HepG2 (cell line): ENCODE measurements around the gene TSEN54. TPM values are rescaled to one million over a fixed set of nuclear protein-coding genes. Genes with fewer than 3 reads are reported as not detected.
A peak's percentile ranks its signal among the peaks of the same experiment; 100 is the strongest.

Experiments used
- ATAC-seq: fragments of 200-7000 bp; cut with Tn5 transposase; 3 replicates; pipeline ENCODE4 v1.9.1; 2020; ENCODE audit warnings: mild to moderate bottlenecking, moderate library complexity
- BruUV-seq: library from RNA; stranded (reverse); fragments of 400-500 nt; replicated peaks from 2 replicates; lab custom pipeline; 2021; lab: Mats Ljungman, UMichigan
- CTCF ChIA-PET: fragments of 300-600 bp; formaldehyde crosslinking; extraction: SDS; loops from one replicate; lab custom pipeline; 2021; ENCODE audit warnings: low total read pairs, inconsistent platforms, low intra/inter-chr PET ratio; lab: Yijun Ruan, JAX
- POLR2A ChIA-PET: fragments of 350-600 bp; sonication (Branson Sonifier 250); formaldehyde crosslinking; loops from one replicate; lab custom pipeline; 2020; ENCODE audit warnings: antibody characterized with exemption, inconsistent platforms; lab: Yijun Ruan, JAX
- DNase-seq: peaks from one replicate; pipeline ENCODE4 v3.0.0-alpha.2; 2015; ENCODE audit warnings: low spot score
- FAIRE-seq: peaks from 3 replicates; lab custom pipeline; 2011; peaks lifted over from hg19 to GRCh38; lab: Jason Lieb, UNC
- H2AFZ ChIP-seq: one replicate; pipeline ENCODE4 v1.6.1; 2011; ENCODE audit warnings: low read length, inconsistent platforms
- H3K27ac ChIP-seq: fragments of 300-600 bp; 3 replicates; pipeline ENCODE4 v1.8.0; 2011; ENCODE audit warnings: mixed run types, mild to moderate bottlenecking, mixed read lengths, low read length, inconsistent platforms; ENCODE audit not compliant: insufficient read depth; ENCODE audit errors: extremely low read length
- H3K27me3 ChIP-seq, 2 experiments: fragments of 200-600 bp in 1 of 2; 2 replicates in 1 of 2; 3 replicates in 1 of 2; pipeline versions ENCODE4 v1.6.0 to v1.8.0; 2011; ENCODE audit warnings: low read length in 2 of 2, mild to moderate bottlenecking in 2 of 2, moderate library complexity in 2 of 2, inconsistent platforms in 1 of 2; ENCODE audit not compliant: insufficient read depth in 2 of 2, control insufficient read depth in 1 of 2
- H3K36me3 ChIP-seq, 2 experiments: fragments of 200-600 bp in 1 of 2; replicated peaks in 1 of 2; 2 replicates in 1 of 2; 3 replicates in 1 of 2; pipeline versions ENCODE4 v1.5.1 to v1.8.0; 2011; ENCODE audit warnings: low read length in 2 of 2, inconsistent platforms in 1 of 2; ENCODE audit not compliant: insufficient read depth in 2 of 2, control insufficient read depth in 1 of 2
- H3K4me1 ChIP-seq: 2 replicates; pipeline ENCODE4 v1.5.1; 2012; ENCODE audit warnings: low read length, inconsistent platforms; ENCODE audit not compliant: insufficient read depth
- H3K4me2 ChIP-seq: 2 replicates; pipeline ENCODE4 v1.6.0; 2011; ENCODE audit warnings: low read depth, low read length, inconsistent platforms
- H3K4me3 ChIP-seq, 3 experiments: fragments of 200-600 bp in 1 of 3; sonication (generic), shearing (Covaris generic) in 1 of 3; replicated peaks in 1 of 3; 2 replicates each; pipeline ENCODE4 v1.5.1; 2011 to 2016; ENCODE audit warnings: low read length in 3 of 3, inconsistent platforms in 2 of 3, low read depth in 2 of 3, mild to moderate bottlenecking in 2 of 3, control low read depth in 1 of 3, mixed read lengths in 1 of 3; ENCODE audit not compliant: insufficient read depth in 1 of 3
- H3K79me2 ChIP-seq: one replicate; pipeline ENCODE4 v1.6.1; 2011; ENCODE audit warnings: low read length, inconsistent platforms; ENCODE audit not compliant: insufficient read depth
- H3K9ac ChIP-seq: 2 replicates; pipeline ENCODE4 v1.6.0; 2011; ENCODE audit warnings: mild to moderate bottlenecking, low read depth, low read length, inconsistent platforms; ENCODE audit not compliant: insufficient read depth
- H3K9me3 ChIP-seq: 2 replicates; pipeline ENCODE4 v1.5.1; 2012; ENCODE audit warnings: mild to moderate bottlenecking, low read length
- H4K20me1 ChIP-seq: 2 replicates; pipeline ENCODE4 v1.6.0; 2011; ENCODE audit warnings: inconsistent platforms, mild to moderate bottlenecking, low read length, moderate library complexity; ENCODE audit not compliant: insufficient read depth
- AGO2 ChIP-seq: fragments of 200-400 bp; formaldehyde crosslinking; optimal IDR thresholded peaks from 2 replicates; pipeline ENCODE3; 2017; ENCODE audit warnings: mild to moderate bottlenecking, low read depth, low read length, moderate library complexity
- BRD4 ChIP-seq: sonication (generic); formaldehyde crosslinking; IDR thresholded peaks from 2 replicates; pipeline ENCODE4 v1.4.0; 2020; ENCODE audit warnings: missing genetic modification reagents
- CCAR2 ChIP-seq: fragments of 200-400 bp; formaldehyde crosslinking; optimal IDR thresholded peaks from 2 replicates; pipeline ENCODE3; 2018; ENCODE audit warnings: low read depth, mild to moderate bottlenecking, low read length, moderate library complexity
- LBX2 ChIP-seq: sonication (generic); formaldehyde crosslinking; IDR thresholded peaks from 2 replicates; pipeline ENCODE4 v1.5.0; 2020; ENCODE audit warnings: missing genetic modification reagents, mild to moderate bottlenecking, borderline replicate concordance
- WGBS: methylation state at CpG from one replicate; pipeline ENCODE4 v1.1.6; 2017; ENCODE audit warnings: low lambda C conversion rate; 5-methylcytosine and 5-hydroxymethylcytosine counted together
- in situ Hi-C: cut with HindIII; loops from 2 replicates; pipeline ENCODE4 v1.10.0; 2017; ENCODE audit warnings: low pct_unique_long_range_greater_than_20kb; ENCODE audit not compliant: extremely low pct_ligation_motif_present
- intact Hi-C: fragments of 100-400 bp; cut with micrococcal nuclease; formaldehyde crosslinking; loops from one replicate; pipeline ENCODE4 v1.10.0; 2022; ENCODE audit not compliant: unreplicated experiment
- polyA plus RNA-seq, 8 experiments: library from polyadenylated mRNA; depleted of rRNA in 3 of 8; stranded (reverse) in 7 of 8; unstranded in 1 of 8; fragments of >200 nt; fragmentation: Illumina TruSeq in 4 of 8; extraction: Trizol in 4 of 8; gene quantifications; 2 replicates each; pipeline versions ENCODE4 v1.2.1 to v1.2.3, GENCODE V29; 2011 to 2016; ENCODE audit warnings: low read depth in 4 of 8, missing spikeins in 1 of 8, mixed read lengths in 1 of 8; ENCODE audit not compliant: insufficient read depth in 1 of 8
- total RNA-seq, 5 experiments: library from RNA; depleted of rRNA; stranded (reverse); fragments of >200 nt; fragmentation: Illumina TruSeq; extraction: Trizol; gene quantifications; 2 replicates each; pipeline ENCODE4 v1.2.3, GENCODE V29; 2016; ENCODE audit warnings: low read depth in 1 of 5

TSEN54 gene
- total and polyA plus RNA-seq, 2 of the 13 experiments (the other 11 are each of a cell fraction or from before 2014, with no cell fraction given): 62.9 to 63.3 TPM

DNA sequence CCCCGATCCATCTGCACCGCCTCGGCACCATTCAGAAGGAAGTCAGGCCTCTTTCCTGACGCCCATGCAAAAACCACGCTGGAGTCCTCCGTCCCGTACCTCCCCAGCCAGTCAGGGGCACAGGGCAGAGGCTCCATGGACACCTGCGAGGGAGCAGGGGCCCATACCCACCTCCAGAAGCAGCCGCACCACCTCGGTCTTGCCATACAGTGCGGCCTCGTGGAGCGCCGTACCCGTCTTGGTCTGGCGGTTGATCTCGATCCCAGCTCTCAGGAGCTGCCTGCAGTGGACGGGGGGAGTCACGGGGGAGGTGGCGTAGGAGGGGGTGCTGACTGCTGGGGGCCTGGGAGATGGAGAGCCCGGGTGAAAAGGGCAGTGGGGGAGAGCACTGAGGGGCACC lies 10.2 kb upstream of the TSEN54 start:
- ATAC-seq (no peak), DNase-seq (no peak), FAIRE-seq (no peak)
- no peaks in the 10 kb centered on the region for H3K79me2 ChIP-seq
- no peak overlapping the region for H3K4me2 ChIP-seq
- no peaks in the 10 kb centered on the region for H3K27me3 ChIP-seq
- TF ChIP-seq AGO2: peak; percentile 7
- no peak for TF ChIP-seq CCAR2
- TF ChIP-seq LBX2 (CRISPR knock-in tag): no peak
- no peaks in the 10 kb centered on the region for H3K9me3 ChIP-seq
- peaks cover 43% of the 10 kb centered on the region for H3K4me1 ChIP-seq
- no peak overlapping the region for H3K4me3 ChIP-seq
- in situ Hi-C loops (loop anchor here (5.0 kb wide), 1 partner anchor 79 kb away; no protein-coding TSS in a partner anchor), intact Hi-C loops (no loop called here)
- WGBS: 97% methylated on average over 20 of the region's 21 CpGs
- peaks cover under 1% of the 10 kb centered on the region; the same call in 1 of the 2 replicates for H4K20me1 ChIP-seq
- peaks cover 4 to 21% of the 10 kb centered on the region in 2 experiments for H3K36me3 ChIP-seq
- ChIA-PET CTCF (no interaction called here), POLR2A (no interaction called here)
- H3K27ac ChIP-seq: no peak overlapping the region
- H2AFZ ChIP-seq: no peak overlapping the region
- BruUV-seq: no TSS peak
- H3K9ac ChIP-seq: no peak overlapping the region

GRCh38 chr17:75506888-75507287 lies 9.4 kb upstream of the TSEN54 start:
- BruUV-seq: no TSS peak
- no peak for DNase-seq

More at GRCh38 chr17:75506888-75507287, 9.4 kb upstream of the TSEN54 start:
- POLR2A ChIA-PET: no interaction called here
- peaks cover 5% of the 10 kb centered on the region; the same call in 1 of the 2 replicates for H4K20me1 ChIP-seq
- no peaks in the 10 kb centered on the region for H3K27me3 ChIP-seq
- 97% methylated on average over 13 of the region's 20 CpGs for WGBS
- H3K4me1 ChIP-seq: peaks cover 51% of the 10 kb centered on the region
- no peaks in the 10 kb centered on the region for H3K79me2 ChIP-seq
- H3K9ac ChIP-seq: no peak overlapping the region
- FAIRE-seq (no peak), ATAC-seq (no peak)
- no peak for TF ChIP-seq BRD4 (CRISPR knock-in tag)
- TF ChIP-seq AGO2: peak; percentile 4
- H3K36me3 ChIP-seq: peaks cover 4 to 21% of the 10 kb centered on the region in 2 experiments
- H3K4me2 ChIP-seq: no peak overlapping the region
- H2AFZ ChIP-seq: no peak overlapping the region
- no peak overlapping the region for H3K27ac ChIP-seq
- CTCF ChIA-PET: no interaction called here
- in situ Hi-C loops: loop anchor here (5.0 kb wide), 1 partner anchor 80 kb away; no protein-coding TSS in a partner anchor
- H3K4me3 ChIP-seq: no peak overlapping the region
- intact Hi-C loops: no loop called here
- H3K9me3 ChIP-seq: no peaks in the 10 kb centered on the region
